RKO (cell line): ENCODE data around the gene LRRC55.

Source experiments
- DNase-seq: peaks from one replicate; pipeline ENCODE4 v3.0.0-alpha.2; 2016; ENCODE audit warnings: low spot score

Gene LRRC55

DNA sequence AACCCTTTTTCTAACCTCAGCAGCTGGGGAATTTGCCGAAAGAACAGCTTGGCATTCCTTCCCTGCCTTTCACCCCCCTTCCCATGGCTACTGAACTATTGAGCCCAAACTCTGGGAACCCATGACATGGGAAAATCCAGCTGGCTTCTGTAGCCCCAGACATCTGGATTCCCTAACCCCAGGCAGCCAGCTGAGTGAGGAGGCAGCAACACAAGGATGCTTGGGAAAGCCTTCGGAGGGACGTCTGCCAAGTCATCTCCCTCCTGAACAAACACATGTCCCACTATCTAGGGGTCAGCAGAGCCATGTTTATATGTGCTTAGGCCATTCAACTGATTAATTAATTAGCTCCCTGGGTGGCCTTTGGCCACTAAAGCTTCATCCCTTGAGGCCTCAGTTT, 21.6 kb downstream of the LRRC55 start:
- no peak for DNase-seq

DNA sequence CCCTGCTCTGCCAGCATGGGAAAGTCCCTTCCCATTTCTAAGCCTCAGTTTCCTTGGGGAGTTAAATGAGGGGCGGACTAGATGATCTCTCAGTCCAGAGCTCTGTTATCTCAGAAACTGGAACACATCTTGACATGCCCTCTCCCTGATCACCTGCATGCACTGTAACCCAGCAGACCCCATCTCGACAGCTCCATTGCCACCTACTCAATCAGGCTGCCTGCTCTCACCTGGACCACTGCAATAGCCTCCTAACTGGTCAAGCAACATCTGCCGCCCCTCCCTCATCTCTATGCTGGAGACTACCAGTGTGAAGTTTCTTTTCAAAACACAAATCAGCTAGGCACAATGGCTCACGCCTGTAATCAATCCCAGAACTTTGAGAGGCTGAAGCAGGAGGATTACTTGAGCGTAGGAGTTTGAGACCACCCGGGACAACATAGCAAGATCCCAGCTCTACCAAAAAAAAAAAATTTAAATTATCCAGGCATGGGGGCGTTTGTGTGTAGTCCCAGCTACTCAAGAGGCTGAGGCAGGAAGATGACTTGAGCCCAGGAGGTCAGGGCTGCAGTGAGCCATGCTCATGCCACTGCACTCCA, 22.2 kb downstream of the LRRC55 start:
- no peak for DNase-seq

- no peak for DNase-seq
Observed at GRCh38 chr11:57205041-57205641, 23.4 kb downstream of the LRRC55 start.

DNA sequence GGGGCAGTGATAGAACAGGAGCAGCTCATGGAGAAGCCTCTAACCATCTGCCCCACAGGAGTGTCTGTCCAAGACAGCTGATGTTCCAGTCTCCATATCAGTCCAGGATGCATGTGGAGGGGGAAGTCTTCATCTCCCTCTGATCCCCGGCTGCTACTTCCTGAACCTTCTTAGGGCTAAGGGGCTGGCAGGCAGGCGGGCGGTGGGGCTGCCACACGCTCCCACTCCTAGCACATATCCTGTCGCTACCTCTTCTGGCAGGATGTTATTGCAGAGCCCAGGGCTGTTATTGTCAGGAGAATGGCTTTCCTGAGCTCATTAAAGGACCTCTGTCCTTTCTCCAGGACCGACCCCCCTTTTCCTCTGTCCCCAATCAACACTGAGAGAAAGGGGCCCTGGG, 25.4 kb downstream of the LRRC55 start:
- DNase-seq: no peak

DNA sequence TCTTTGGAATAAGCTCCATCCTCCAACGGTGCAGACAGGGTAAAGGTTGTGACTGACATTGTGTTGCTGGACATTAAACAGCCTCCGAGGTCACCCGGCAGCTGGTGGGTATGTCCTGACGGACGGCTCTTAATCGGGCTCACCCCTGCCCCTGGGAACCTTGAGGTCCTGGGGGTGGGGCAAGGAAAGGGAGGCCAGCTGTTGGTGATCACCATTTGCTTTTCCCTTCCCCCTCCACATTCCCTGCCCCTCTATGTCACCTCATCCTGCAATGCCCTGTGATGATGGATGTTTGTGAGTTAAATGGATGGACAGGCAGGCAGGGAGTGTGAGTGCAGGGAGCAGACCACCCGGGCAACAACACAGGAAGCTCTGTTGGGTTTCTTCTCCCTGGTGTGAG, 29.0 kb downstream of the LRRC55 start:
- DNase-seq: no peak

DNA sequence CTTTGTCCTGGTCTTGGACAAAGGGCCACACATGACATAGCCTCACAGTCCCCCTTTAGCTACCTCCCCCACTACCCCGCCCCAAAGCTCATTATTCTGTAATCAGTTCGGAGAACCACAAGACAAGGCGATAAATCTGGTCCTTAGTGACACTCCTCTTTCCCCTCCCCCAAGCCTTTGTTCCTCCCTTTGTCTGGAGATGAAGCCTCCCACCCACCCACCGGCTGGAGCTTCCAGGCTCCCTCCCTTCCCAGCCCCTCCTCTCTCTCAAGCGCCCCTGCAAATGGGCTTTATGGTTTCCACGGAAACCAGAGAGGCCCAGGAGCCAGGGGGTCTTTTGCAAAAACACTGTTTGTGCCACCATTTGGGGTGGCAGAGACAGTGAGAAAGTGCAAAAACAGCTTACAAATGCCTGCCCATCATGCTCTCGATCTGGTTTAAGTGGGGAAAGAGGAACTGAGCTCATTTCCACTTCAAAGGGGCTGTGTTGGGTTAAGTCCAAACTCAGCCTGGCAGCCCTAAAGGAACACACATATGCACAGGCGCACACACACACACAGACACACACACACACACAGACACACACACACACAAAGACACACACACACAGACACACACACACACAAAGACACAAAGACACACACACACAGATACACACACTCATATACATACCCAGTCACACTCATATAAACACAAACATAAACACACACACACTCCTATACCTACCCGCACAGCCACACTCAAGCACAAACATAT, 31.8 kb downstream of the LRRC55 start:
- no peak for DNase-seq

DNA sequence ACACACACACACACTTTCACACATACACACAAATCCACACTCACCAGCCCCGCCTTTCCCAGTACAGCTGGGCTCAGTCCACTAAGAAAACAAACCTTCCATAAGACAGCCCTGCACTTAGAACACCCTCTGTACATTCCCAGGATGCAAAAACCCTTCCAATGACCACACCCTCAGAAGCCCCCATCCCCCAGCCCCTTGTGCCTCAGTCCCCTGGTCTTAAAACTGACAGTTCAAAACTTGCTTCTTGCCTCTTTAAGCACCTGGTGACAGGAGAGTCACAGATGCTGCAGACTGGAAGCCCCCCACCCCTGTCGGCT, 32.3 kb downstream of the LRRC55 start:
- DNase-seq: no peak

DNA sequence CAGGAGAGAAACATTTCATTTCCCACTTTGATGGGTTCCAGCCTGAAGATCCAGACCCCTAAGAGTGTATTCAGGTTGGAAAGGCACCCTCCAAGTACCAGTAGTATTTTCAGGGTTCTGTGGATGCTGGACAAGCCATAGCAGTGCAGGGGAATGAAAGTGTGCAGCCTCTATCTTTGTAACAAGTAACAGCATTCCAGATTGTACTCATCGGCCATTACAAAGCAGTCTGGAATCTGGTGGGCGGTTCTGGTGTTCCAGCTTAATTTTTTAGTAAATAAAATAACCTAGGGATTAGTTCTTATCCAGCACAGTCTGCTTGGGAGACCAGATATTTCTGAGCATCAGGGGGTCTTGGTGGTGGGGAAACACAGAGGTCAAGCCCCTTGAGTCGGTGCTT, 32.7 kb downstream of the LRRC55 start:
- DNase-seq: peak; percentile 22

DNA sequence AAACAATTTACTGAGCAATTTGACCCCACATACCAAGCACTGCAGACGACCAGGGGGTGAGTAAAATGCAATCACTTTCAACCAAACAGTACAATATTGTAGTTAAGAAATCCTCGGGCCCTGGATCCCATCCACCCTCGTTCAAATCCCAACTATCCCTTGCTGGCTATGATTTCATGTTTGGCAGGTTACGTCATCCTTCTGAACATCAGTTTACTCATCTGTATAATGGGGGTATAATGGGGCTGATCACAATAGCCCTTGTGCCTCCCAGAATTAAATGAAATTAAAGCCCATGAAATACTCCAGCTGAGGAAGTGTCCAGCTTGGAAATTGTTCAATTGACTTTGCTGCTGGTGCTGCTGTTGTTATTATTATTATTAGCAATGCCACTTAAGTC, 34.7 kb downstream of the LRRC55 start:
- no peak for DNase-seq

DNA sequence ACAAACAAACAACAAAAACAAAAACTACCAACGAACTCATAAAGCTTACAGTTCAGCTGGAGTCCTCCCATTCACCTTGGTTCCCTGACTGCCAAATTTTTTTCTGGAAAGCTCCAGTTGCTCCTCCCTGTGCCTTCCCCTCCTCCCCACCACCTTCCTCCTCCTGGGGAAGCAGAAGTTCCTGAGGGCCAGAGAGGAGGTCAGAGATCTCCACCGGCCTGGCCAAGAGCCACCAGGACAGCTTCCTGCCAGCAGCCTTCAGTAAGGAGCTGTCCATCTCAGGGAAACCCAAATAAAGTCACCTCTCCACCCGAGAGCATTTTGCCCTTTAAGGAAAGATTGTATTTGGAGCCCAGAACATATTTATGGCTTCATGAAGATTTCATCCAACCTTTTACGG, 35.3 kb downstream of the LRRC55 start:
- no peak for DNase-seq

DNA sequence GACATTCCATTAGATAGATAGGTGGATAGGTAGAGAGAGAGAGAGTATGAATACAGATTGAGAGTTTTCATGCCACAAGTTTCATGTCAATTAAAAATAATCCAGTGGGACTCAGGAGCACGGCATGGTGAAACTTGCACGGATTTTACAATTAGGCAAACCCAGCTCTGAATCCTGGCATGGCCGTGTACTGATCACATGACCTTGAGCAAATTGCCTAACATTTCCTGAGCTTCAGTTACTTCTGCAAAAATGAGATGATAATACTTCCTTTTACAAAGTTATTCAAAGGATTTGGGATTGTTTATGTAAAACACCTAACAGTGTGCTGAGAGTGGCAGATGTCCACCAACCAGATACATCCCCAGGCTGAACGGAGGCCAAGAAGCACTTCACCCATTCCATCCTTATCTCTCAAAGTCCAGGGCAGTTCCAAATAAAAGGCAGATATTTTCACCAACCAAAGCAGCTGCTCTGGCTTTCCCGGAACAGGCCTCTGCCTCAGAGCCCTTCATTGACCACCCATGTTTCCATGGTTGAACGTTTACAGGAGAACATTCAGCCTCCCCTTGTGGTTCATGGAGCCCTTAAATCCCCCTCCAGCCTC, 37.4 kb downstream of the LRRC55 start:
- no peak for DNase-seq

DNA sequence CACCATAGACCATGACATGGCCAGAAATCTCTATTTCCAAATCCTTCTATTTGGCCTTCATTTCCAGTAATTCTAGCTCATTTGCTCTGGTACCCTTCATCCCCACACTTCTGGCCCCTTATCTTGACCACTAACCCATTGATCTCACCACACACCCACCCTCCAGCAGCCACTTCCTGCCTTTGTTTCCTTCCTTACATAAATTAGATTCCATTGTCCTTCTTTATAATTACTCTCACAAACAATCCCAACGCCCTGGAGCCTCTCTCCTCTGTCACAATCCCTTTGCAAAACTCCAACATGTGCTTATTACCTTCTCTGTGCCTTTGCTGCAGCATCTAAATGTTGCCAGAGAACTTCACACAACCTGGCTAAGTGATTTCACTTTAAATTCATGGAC, 40.5 kb downstream of the LRRC55 start:
- no peak for DNase-seq

DNA sequence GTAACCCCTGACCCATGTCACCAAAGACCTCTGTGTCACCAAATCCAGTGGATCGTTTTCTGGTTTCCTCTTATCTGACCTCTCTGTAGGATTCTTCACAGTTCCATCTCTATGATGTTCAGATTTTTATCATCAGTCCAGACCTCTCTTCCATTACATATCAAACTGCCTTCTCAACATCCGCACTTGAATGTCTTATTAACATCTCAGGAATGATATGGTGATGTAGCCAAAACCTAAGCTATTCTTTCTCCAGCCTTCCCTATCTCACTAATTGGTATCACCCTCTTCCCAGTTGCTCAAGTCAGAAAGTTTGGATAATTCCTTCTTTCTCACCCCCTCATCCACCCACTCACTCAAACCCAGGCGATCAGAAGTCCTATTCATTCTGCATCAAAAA, 41.8 kb downstream of the LRRC55 start:
- DNase-seq: no peak

GRCh38 chr11:57224128-57224527, 42.4 kb downstream of the LRRC55 start:
- DNase-seq: no peak

DNA sequence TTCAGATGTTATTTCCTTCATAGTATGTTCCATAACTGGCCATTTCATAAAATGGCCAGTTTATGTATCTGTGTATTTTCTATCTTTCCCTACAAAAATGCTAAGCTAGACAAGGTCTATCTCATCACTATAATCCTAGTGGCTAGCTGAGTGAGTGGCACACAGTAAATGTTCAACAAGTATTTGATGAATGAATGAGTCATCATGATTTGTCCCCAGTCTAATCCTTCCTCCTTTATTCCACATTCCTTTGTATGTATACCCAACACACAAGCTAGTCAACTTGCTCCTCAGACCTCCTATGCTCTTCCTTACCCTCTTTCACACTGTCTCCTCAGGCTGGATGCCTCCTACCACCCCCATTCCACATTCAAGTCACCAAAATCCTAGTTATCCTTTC, 42.8 kb downstream of the LRRC55 start:
- peak; percentile 37 for DNase-seq

DNA sequence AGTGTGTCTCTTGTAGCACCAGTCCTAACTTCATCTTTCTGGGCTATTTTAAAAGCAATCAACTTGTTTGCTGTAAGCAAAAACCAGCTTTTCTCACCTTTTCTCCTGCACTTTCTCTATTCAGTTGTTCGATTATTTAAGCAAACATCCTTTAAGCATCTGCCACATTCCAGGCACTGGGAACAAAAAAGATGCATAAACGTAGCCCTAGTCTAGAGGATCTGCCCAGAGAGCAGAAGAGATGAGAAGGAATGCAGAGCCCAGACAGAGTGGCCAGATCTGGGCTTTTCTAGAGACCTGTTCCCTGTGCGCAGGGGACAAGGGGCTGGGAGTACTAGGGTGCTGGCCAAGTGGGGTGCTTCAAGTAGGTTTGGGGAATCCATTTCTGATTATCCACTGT, 46.8 kb downstream of the LRRC55 start:
- no peak for DNase-seq

- DNase-seq: no peak
Observed at GRCh38 chr11:57230316-57230715, 48.6 kb downstream of the LRRC55 start.

DNA sequence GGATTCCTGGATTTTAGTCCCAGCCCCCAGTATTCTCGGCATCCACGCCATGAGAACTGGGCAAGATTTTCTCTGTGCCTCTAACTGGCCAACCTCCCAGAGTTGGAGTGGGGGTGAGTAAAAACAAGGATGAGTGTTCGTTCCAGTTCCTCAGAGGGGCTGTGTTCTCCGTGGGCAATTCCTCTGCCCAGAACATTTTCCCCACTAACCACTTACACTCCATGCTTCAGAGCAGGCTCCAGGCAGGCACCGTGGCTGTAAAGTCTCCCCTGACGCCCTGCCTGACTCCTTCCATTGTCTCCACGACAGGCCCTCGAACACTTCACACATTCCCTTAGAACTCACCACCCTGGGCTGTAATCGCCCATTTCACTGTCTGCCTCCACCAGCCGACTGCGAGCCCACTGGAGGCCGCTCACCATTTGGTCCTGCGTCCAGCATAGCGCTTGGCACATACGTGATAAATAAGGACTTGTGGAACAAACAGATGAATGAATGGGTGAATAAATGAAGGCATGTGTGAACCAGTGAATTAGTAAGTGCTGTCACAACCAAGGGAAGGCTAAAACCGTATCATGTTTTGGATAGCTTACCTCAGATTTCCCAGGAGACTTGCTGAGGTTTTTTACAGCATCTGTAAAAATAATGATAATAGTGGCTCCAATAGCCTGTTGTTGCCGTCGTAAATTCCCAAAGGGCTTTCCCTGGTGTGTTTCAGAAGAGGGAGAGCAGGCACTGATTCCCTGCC, 49.2 kb downstream of the LRRC55 start:
- DNase-seq: no peak

DNA sequence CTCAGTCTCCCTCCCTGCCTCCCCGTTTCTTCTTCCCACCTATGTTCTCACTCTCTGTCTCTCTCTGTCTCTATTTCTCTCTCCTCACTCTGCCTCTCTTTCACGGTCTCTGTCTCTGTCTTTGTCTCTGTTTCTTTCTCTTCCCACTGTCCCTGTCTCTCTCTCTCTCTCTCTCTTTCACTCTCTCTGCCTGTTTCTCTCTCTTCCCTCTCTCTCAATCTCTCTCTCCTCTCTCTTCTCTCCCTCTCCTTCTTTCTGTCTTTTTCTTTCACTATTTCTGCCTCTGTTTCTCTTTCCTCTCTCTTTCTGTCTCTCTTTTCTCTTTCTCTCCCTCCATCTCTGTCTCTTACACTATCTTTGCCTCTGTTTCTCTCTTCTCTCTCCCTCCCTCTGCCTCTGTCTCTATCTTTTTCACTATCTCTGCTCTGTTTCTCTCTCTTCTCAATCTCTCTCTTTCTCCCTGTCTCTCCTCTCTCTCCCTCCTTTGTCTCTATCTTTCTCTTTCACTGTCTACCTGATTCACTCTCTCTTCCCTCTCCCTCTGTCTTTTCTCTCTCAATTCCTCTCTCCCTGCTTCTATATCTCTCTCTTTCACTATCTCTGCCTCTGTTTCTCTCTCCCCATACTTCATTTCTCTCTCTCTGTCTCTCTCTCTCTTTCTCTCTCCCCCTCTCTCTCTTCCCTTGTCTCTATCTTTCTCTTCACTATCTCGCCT, 49.9 kb downstream of the LRRC55 start:
- DNase-seq: no peak

DNA sequence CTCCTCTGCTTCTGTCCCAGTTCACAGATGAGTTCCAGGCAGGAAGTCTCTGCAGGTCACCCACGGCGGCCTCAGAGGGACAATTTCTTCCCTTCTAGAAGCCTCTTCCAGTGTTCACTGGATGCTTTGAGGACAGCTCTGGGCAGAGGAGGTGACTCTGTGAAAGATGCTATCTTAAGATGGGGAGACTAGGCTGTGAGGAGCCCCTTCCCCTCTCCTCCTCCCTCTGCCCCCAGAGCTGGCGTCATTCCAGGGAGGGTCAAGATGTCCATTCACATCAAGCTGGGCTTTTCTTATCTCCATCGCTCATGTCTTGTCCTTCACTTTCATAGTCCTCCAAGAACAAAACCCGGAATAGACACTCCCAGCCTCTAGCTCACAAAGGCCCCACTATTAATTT, 51.9 kb downstream of the LRRC55 start:
- DNase-seq: no peak

DNA sequence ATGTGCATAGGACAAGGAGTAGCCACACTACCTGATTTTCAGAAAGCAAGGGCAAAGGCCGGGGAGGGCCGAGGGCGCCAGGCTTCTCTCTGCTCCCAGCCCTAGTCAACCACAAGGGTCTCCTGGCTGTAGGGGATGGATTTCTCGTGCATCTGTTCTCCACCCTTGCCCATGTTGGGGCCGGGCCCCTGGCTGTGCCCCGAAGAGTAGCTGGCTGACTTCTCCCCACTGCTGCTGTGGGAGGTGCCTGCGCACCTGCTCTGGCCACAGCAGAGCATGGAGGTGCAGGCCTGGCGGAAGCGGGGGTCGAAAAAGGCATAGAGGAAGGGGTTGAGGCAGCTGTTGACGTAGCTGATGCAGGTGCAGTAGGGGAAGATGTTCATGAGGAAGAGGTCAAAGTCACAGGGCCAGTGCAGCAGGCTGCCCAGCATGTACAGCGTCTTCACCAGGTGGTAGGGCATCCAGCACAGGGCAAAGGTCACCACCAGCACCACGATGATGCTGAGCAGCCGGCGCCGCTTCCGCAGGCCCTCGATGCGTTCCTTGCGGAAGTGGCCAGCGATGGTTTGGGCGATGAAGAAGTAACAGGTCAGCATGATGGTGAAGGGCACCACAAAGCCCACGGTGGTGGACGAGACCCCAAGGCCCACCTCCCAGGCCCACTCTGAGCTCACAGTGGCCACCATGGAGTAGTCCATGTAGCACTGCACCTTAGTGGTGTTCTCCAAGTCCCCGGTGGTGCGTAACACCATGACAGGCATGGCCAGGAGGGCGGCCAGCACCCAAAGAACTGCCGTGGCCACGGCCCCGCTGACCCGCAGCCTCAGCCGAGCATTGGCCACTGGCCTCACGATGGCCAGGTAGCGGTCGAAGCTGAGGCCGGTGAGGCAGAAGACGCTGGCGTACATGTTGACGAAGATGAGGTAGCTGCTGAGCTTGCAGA, 54.3 kb downstream of the LRRC55 start:
- DNase-seq: no peak
